Epithelial cell of prostate (primary cell): ENCODE data around the gene RMP24.

Experiments used
- DNase-seq: peaks from one replicate; pipeline ENCODE4 v3.0.0-alpha.2; 2011; ENCODE audit warnings: low read depth, low spot score
- H3K27ac ChIP-seq: fragments of 450-650 bp; 2 replicates; pipeline ENCODE4 v1.5.1; 2017; ENCODE audit warnings: mild to moderate bottlenecking

The RMP24 gene

GRCh38 chr18:35972197-35973000 lies at the start of gene RMP24:
Gene RMP24, plus strand, starts transcription at chr18:35972679.
- H3K27ac ChIP-seq = peak within 1 kb of the TSS; percentile 87
- DNase-seq = peak; percentile 87

GRCh38 chr18:35923939-35924684 lies 48.4 kb upstream of the RMP24 start:
- no peak for DNase-seq

GRCh38 chr18:35926884-35927283 lies 45.6 kb upstream of the RMP24 start:
- H3K27ac ChIP-seq = no peak overlapping the region
- DNase-seq = no peak

More at GRCh38 chr18:35923939-35924684, 48.4 kb upstream of the RMP24 start:
- H3K27ac ChIP-seq = no peak overlapping the region

GRCh38 chr18:35927430-35927829 lies 45.0 kb upstream of the RMP24 start:
- no peak for DNase-seq
- H3K27ac ChIP-seq = no peak overlapping the region

- H3K27ac ChIP-seq = peak overlapping the region; percentile 73
- peak; percentile 51 for DNase-seq
Observed at GRCh38 chr18:35933982-35934381, 38.5 kb upstream of the RMP24 start.

- DNase-seq = no peak
- peak overlapping the region; percentile 31 for H3K27ac ChIP-seq
Observed at GRCh38 chr18:35934891-35935290, 37.6 kb upstream of the RMP24 start.

- H3K27ac ChIP-seq = no peak overlapping the region
- no peak for DNase-seq
Observed at GRCh38 chr18:35935805-35936204, 36.7 kb upstream of the RMP24 start.

- peak overlapping the region; percentile 72 for H3K27ac ChIP-seq
- no peak for DNase-seq
Observed at GRCh38 chr18:35936951-35937350, 35.5 kb upstream of the RMP24 start.

GRCh38 chr18:35938158-35938557 lies 34.3 kb upstream of the RMP24 start:
- H3K27ac ChIP-seq = peak overlapping the region; percentile 72
- no peak for DNase-seq

GRCh38 chr18:35938562-35938961 lies 33.9 kb upstream of the RMP24 start:
- H3K27ac ChIP-seq = peak overlapping the region; percentile 72
- DNase-seq = no peak

- H3K27ac ChIP-seq = peak overlapping the region; percentile 72
- DNase-seq = no peak
Observed at GRCh38 chr18:35939138-35939537, 33.3 kb upstream of the RMP24 start.

- H3K27ac ChIP-seq = no peak overlapping the region
- DNase-seq = no peak
Observed at GRCh38 chr18:35941299-35941698, 31.2 kb upstream of the RMP24 start.

- no peak overlapping the region for H3K27ac ChIP-seq
- no peak for DNase-seq
Observed at GRCh38 chr18:35942133-35942532, 30.3 kb upstream of the RMP24 start.

- no peak overlapping the region for H3K27ac ChIP-seq
- DNase-seq = no peak
Observed at GRCh38 chr18:35942661-35943060, 29.8 kb upstream of the RMP24 start.

GRCh38 chr18:35948080-35948479 lies 24.4 kb upstream of the RMP24 start:
- no peak overlapping the region for H3K27ac ChIP-seq
- no peak for DNase-seq

- no peak for DNase-seq
- H3K27ac ChIP-seq = no peak overlapping the region
Observed at GRCh38 chr18:35949090-35949489, 23.4 kb upstream of the RMP24 start.

GRCh38 chr18:35949903-35950627 lies 22.4 kb upstream of the RMP24 start:
- DNase-seq = no peak
- H3K27ac ChIP-seq = no peak overlapping the region

GRCh38 chr18:35950628-35950982 lies 21.9 kb upstream of the RMP24 start:
- no peak for DNase-seq
- H3K27ac ChIP-seq = no peak overlapping the region

GRCh38 chr18:35953688-35954087 lies 18.8 kb upstream of the RMP24 start:
- H3K27ac ChIP-seq = no peak overlapping the region
- no peak for DNase-seq

- H3K27ac ChIP-seq = no peak overlapping the region
- DNase-seq = no peak
Observed at GRCh38 chr18:35956226-35956625, 16.3 kb upstream of the RMP24 start.

GRCh38 chr18:35962320-35962719 lies 10.2 kb upstream of the RMP24 start:
- no peak for DNase-seq
- H3K27ac ChIP-seq = no peak overlapping the region
